ENCODE measurements around the gene NKAIN1. TPM values are rescaled to one million over a fixed set of nuclear protein-coding genes. Genes with fewer than 3 reads are reported as not detected.

Gene NKAIN1
- total RNA-seq, 2 experiments from 2014 or later: not detected

- Histone ChIP-seq H3K4me1 (ENCODE audit: insufficient read depth, low read length, poor library complexity, severe bottlenecking) (no peaks in the 10 kb centered on the region), H3K4me3 (ENCODE audit: low read depth, low read length, poor library complexity, severe bottlenecking) (no peak overlapping the region), H3K79me2 (ENCODE audit: insufficient read depth, low read depth, low read length) (no peaks in the 10 kb centered on the region), H3K36me3 (ENCODE audit: insufficient read depth, low read length) (no peaks in the 10 kb centered on the region), H4K20me1 (ENCODE audit: insufficient read depth, low read length) (no peaks in the 10 kb centered on the region), H3K27ac (ENCODE audit: low read depth, low read length, poor library complexity, severe bottlenecking) (no peak overlapping the region), H3K4me2 (ENCODE audit: low read length) (no peak overlapping the region), H3K9me2 (ENCODE audit: insufficient read depth, low read length) (no peaks in the 10 kb centered on the region), H2AFZ (ENCODE audit: low read length) (no peak overlapping the region), H3K9me3 (ENCODE audit: low read length) (no peaks in the 10 kb centered on the region)
- TF ChIP-seq EZH2phosphoT487 (IDR thresholded peaks at IDR 0.05; ENCODE audit: borderline replicate concordance, low read depth, low read length) (no peak), CTCF (conservative IDR thresholded peaks at IDR 0.05; ENCODE audit: low read length) (no peak)
- intact Hi-C loops (cut with micrococcal nuclease; ENCODE audit: unreplicated experiment): no loop called here
- BruUV-seq (replicated peaks): no TSS peak
- ChIA-PET POLR2A (no interaction called here), CTCF (ENCODE audit: unreplicated experiment) (no interaction called here)
- no peak for DNase-seq (ENCODE audit: low spot score)
Measured at GRCh38 chr1:31193729-31194128, 46.0 kb downstream of the NKAIN1 start.

GRCh38 chr1:31191281-31191680 lies 48.4 kb downstream of the NKAIN1 start:
- H2AFZ ChIP-seq (ENCODE audit: low read length): no peak overlapping the region
- no TSS peak for BruUV-seq (replicated peaks)
- no peaks in the 10 kb centered on the region for H3K4me1 ChIP-seq (ENCODE audit: insufficient read depth, low read length, poor library complexity, severe bottlenecking)
- ChIA-PET CTCF (ENCODE audit: unreplicated experiment) (no interaction called here), POLR2A (no interaction called here)
- DNase-seq (ENCODE audit: low spot score): no peak
- H3K9me2 ChIP-seq (ENCODE audit: insufficient read depth, low read length): no peaks in the 10 kb centered on the region
- no peak for TF ChIP-seq CTCF (conservative IDR thresholded peaks at IDR 0.05; ENCODE audit: low read length)
- TF ChIP-seq EZH2phosphoT487 (IDR thresholded peaks at IDR 0.05; ENCODE audit: borderline replicate concordance, low read depth, low read length): no peak
- H4K20me1 ChIP-seq (ENCODE audit: insufficient read depth, low read length): no peaks in the 10 kb centered on the region
- H3K4me2 ChIP-seq (ENCODE audit: low read length): no peak overlapping the region
- no peaks in the 10 kb centered on the region for H3K79me2 ChIP-seq (ENCODE audit: insufficient read depth, low read depth, low read length)
- H3K36me3 ChIP-seq (ENCODE audit: insufficient read depth, low read length): no peaks in the 10 kb centered on the region
- intact Hi-C loops (cut with micrococcal nuclease; ENCODE audit: unreplicated experiment): no loop called here
- no peaks in the 10 kb centered on the region for H3K9me3 ChIP-seq (ENCODE audit: low read length)
- no peak overlapping the region for H3K4me3 ChIP-seq (ENCODE audit: low read depth, low read length, poor library complexity, severe bottlenecking)
- no peak overlapping the region for H3K27ac ChIP-seq (ENCODE audit: low read depth, low read length, poor library complexity, severe bottlenecking)

GRCh38 chr1:31189696-31190674 lies 49.7 kb downstream of the NKAIN1 start:
- H3K9me2 ChIP-seq (ENCODE audit: insufficient read depth, low read length): no peaks in the 10 kb centered on the region
- POLR2A ChIA-PET: interaction anchor here (0.5 kb wide), 1 partner anchor 14 kb away, joined by 3 read pairs; no protein-coding TSS in a partner anchor
- TF ChIP-seq CTCF (conservative IDR thresholded peaks at IDR 0.05; ENCODE audit: low read length): no peak

More at GRCh38 chr1:31189696-31190674, 49.7 kb downstream of the NKAIN1 start:
- Histone ChIP-seq H3K27ac (ENCODE audit: low read depth, low read length, poor library complexity, severe bottlenecking) (no peak overlapping the region), H3K9me3 (ENCODE audit: low read length) (no peaks in the 10 kb centered on the region), H3K4me3 (ENCODE audit: low read depth, low read length, poor library complexity, severe bottlenecking) (no peak overlapping the region), H3K4me1 (ENCODE audit: insufficient read depth, low read length, poor library complexity, severe bottlenecking) (no peaks in the 10 kb centered on the region), H3K36me3 (ENCODE audit: insufficient read depth, low read length) (no peaks in the 10 kb centered on the region), H2AFZ (ENCODE audit: low read length) (no peak overlapping the region), H3K79me2 (ENCODE audit: insufficient read depth, low read depth, low read length) (no peaks in the 10 kb centered on the region), H4K20me1 (ENCODE audit: insufficient read depth, low read length) (no peaks in the 10 kb centered on the region), H3K4me2 (ENCODE audit: low read length) (no peak overlapping the region)
- intact Hi-C loops (cut with micrococcal nuclease; ENCODE audit: unreplicated experiment): no loop called here
- DNase-seq (ENCODE audit: low spot score): no peak
- BruUV-seq (replicated peaks): no TSS peak
- CTCF ChIA-PET (ENCODE audit: unreplicated experiment): no interaction called here

Data from OCI-LY7 (cell line).